PFSK-1 (cell line): ENCODE measurements around the gene SCART1.

ENCODE experiments used
- FOXP2 ChIP-seq: optimal IDR thresholded peaks from 2 replicates; pipeline ENCODE3; 2011; ENCODE audit warnings: borderline replicate concordance, control low read depth, inconsistent platforms; ENCODE audit not compliant: insufficient read depth; ENCODE audit errors: extremely low read length, extremely low read depth
- POLR2AphosphoS5 ChIP-seq: IDR thresholded peaks from 2 replicates; pipeline ENCODE4 v1.6.1; 2012; ENCODE audit warnings: low read depth, mild to moderate bottlenecking, control low read depth, low read length, moderate library complexity
- REST ChIP-seq, 2 experiments: IDR thresholded peaks; 2 replicates each; pipeline versions ENCODE4 v1.6.1 to v1.8.0; 2011 to 2012; ENCODE audit warnings: low read depth in 2 of 2, low read length in 2 of 2, control low read depth in 1 of 2, inconsistent platforms in 1 of 2, mild to moderate bottlenecking in 1 of 2, moderate library complexity in 1 of 2; ENCODE audit not compliant: insufficient read depth in 1 of 2
- SIN3A ChIP-seq: IDR thresholded peaks from 2 replicates; pipeline ENCODE4 v1.6.1; 2012; ENCODE audit warnings: mild to moderate bottlenecking, low read length, moderate library complexity, borderline replicate concordance; ENCODE audit not compliant: insufficient read depth
- TAF1 ChIP-seq: IDR thresholded peaks from 2 replicates; pipeline ENCODE4 v1.6.1; 2012; ENCODE audit warnings: low read length, control low read depth, borderline replicate concordance; ENCODE audit not compliant: insufficient read depth

SCART1 gene

GRCh38 chr10:133439517-133440461 is 14.0 kb upstream of the SCART1 start:
- no peak for TF ChIP-seq TAF1

GRCh38 chr10:133440633-133441285 is 13.0 kb upstream of the SCART1 start:
- TF ChIP-seq POLR2AphosphoS5 = no peak
- TF ChIP-seq REST (IDR thresholded peaks at IDR 0.05; ENCODE audit: insufficient read depth in 1 of 2, low read depth in 2 of 2, low read length in 2 of 2) = no peak
- no peak for TF ChIP-seq TAF1
- TF ChIP-seq FOXP2 = no peak
- TF ChIP-seq SIN3A = no peak

- TF ChIP-seq REST (IDR thresholded peaks at IDR 0.05; ENCODE audit: insufficient read depth in 1 of 2, low read depth in 2 of 2, low read length in 2 of 2) (no peak), TAF1 (no peak), FOXP2 (no peak), POLR2AphosphoS5 (no peak), SIN3A (no peak)
These were observed 12.0 kb upstream of the SCART1 start for GRCh38 chr10:133441780-133442179.

- TF ChIP-seq FOXP2 (no peak), POLR2AphosphoS5 (no peak), TAF1 (no peak), REST (IDR thresholded peaks at IDR 0.05; ENCODE audit: insufficient read depth in 1 of 2, low read depth in 2 of 2, low read length in 2 of 2) (no peak), SIN3A (no peak)
These were observed 11.4 kb upstream of the SCART1 start for GRCh38 chr10:133442191-133442966.

- TF ChIP-seq SIN3A (no peak), REST (IDR thresholded peaks at IDR 0.05; ENCODE audit: insufficient read depth in 1 of 2, low read depth in 2 of 2, low read length in 2 of 2) (no peak), FOXP2 (no peak), TAF1 (no peak), POLR2AphosphoS5 (no peak)
These were observed 10.5 kb upstream of the SCART1 start for GRCh38 chr10:133442967-133443924.
